Mammary epithelial cell (primary cell): ENCODE data around the gene ITGB8.

ENCODE experiments used
- EZH2 ChIP-seq: IDR thresholded peaks from 2 replicates; pipeline ENCODE4 v1.6.1; 2012; ENCODE audit warnings: low read length, inconsistent platforms, borderline replicate concordance
- TF ChIP-seq, protein P1 (sequence below), 2 donors: IDR thresholded peaks in 1 of 2; conservative IDR thresholded peaks in 1 of 2; 2 replicates each; pipeline ENCODE4 v1.5.1; 2011 to 2012; ENCODE audit warnings: inconsistent platforms in 2 of 2, low read length in 2 of 2, mild to moderate bottlenecking in 2 of 2, control low read depth in 1 of 2, low read depth in 1 of 2; ENCODE audit not compliant: insufficient read depth in 1 of 2; ENCODE audit errors: extremely low read depth in 1 of 2

DNA sequence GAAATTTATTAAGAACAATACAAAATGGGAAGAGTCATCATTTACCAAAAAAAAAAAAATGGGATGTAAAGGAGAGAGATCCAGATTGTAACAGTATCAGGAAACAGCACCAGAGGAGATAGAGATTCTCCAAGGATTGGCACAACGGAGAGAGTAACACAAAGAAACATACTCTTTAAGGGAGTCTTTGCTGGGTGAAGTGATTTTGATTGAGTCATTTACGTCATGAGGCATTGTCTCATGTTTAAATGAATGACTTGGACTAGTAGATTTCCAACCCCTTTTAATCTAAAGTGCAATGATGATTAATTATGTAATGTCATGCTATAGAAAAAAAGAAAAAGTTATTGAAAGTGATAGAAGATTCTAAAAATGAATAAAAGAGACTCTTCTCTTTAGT is 68.8 kb downstream of the ITGB8 start:
- TF ChIP-seq, protein P1, sequence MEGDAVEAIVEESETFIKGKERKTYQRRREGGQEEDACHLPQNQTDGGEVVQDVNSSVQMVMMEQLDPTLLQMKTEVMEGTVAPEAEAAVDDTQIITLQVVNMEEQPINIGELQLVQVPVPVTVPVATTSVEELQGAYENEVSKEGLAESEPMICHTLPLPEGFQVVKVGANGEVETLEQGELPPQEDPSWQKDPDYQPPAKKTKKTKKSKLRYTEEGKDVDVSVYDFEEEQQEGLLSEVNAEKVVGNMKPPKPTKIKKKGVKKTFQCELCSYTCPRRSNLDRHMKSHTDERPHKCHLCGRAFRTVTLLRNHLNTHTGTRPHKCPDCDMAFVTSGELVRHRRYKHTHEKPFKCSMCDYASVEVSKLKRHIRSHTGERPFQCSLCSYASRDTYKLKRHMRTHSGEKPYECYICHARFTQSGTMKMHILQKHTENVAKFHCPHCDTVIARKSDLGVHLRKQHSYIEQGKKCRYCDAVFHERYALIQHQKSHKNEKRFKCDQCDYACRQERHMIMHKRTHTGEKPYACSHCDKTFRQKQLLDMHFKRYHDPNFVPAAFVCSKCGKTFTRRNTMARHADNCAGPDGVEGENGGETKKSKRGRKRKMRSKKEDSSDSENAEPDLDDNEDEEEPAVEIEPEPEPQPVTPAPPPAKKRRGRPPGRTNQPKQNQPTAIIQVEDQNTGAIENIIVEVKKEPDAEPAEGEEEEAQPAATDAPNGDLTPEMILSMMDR (conservative IDR thresholded peaks at IDR 0.05 in 1 of 2, IDR thresholded peaks at IDR 0.05 in 1 of 2; ENCODE audit: extremely low read depth in 1 of 2, insufficient read depth in 1 of 2, low read depth in 1 of 2, low read length in 2 of 2): no peak
- TF ChIP-seq EZH2: no peak
